ENCODE measurements around the gene WBP11. TPM values are rescaled to one million over a fixed set of nuclear protein-coding genes. Genes with fewer than 3 reads are reported as not detected.

Gene WBP11
- total RNA-seq, 2 experiments from 2014 or later: 169 to 188 TPM

GRCh38 chr12:14777271-14777670, 26.0 kb downstream of the WBP11 start:
- DNase-seq: no peak
- no peak overlapping the region for H3K27ac Mint-ChIP-seq
- no peaks in the 10 kb centered on the region for H3K9me3 Mint-ChIP-seq
- H3K4me1 Mint-ChIP-seq (ENCODE audit: low read depth): peaks cover 46% of the 10 kb centered on the region
- H3K36me3 ChIP-seq (ENCODE audit: insufficient read depth, low read length): no peaks in the 10 kb centered on the region
- no peak for TF ChIP-seq CTCF (IDR thresholded peaks at IDR 0.05)
- POLR2A ChIA-PET: interaction anchor here (0.7 to 1.2 kb wide), 3 partner anchors 10 to 26 kb away, joined by 3 to 5 read pairs (median 3); partner anchors contain the start of genes C12orf60 and WBP11
- H3K9me3 ChIP-seq (ENCODE audit: control insufficient read depth in 1 of 2, insufficient read depth in 1 of 2, low read length in 2 of 2): no peaks in the 10 kb centered on the region
- no peak overlapping the region for H3K4me3 ChIP-seq (ENCODE audit: low read length)
- no peaks in the 10 kb centered on the region for H3K27me3 ChIP-seq (ENCODE audit: control insufficient read depth in 1 of 2, insufficient read depth in 2 of 2, low read length in 2 of 2)
- peaks cover 26% of the 10 kb centered on the region for H3K4me1 ChIP-seq (ENCODE audit: insufficient read depth, low read length)
- intact Hi-C loops (cut with DNase I, micrococcal nuclease): loop anchor here (2.0 to 10.0 kb wide), 7 partner anchors 26 to 372 kb away; partner anchors contain the start of genes C12orf60 (in 1 of the 2), MGP (in 1 of the 2) and WBP11 (in 1 of the 2)
- H3K36me3 Mint-ChIP-seq (ENCODE audit: low read depth): peaks cover 13% of the 10 kb centered on the region
- CTCF ChIA-PET: interaction anchor here (1.1 kb wide), 1 partner anchor 219 kb away, joined by 4 read pairs; no protein-coding TSS in a partner anchor
- no peak overlapping the region for H3K4me3 Mint-ChIP-seq
- no peak for ATAC-seq (ENCODE audit: poor library complexity)
- no peak overlapping the region for H3K27ac ChIP-seq (ENCODE audit: low read depth in 1 of 2, low read length in 2 of 2)
- no peaks in the 10 kb centered on the region for H3K27me3 Mint-ChIP-seq

GRCh38 chr12:14776236-14776961, 26.9 kb downstream of the WBP11 start:
- H3K27me3 Mint-ChIP-seq: no peaks in the 10 kb centered on the region
- ChIA-PET POLR2A (interaction anchor here (1.2 kb wide), 2 partner anchors 13 to 27 kb away, joined by 3 to 5 read pairs; partner anchors contain the start of genes C12orf60 and WBP11), CTCF (interaction anchor here (1.1 to 2.0 kb wide), 3 partner anchors 8 to 220 kb away, joined by 3 to 8 read pairs (median 4); partner anchors contain the start of genes C12orf60 and WBP11)
- H3K36me3 Mint-ChIP-seq (ENCODE audit: low read depth): peaks cover 17% of the 10 kb centered on the region
- H3K4me3 ChIP-seq (ENCODE audit: low read length): no peak overlapping the region
- no peaks in the 10 kb centered on the region for H3K9me3 ChIP-seq (ENCODE audit: control insufficient read depth in 1 of 2, insufficient read depth in 1 of 2, low read length in 2 of 2)
- no peaks in the 10 kb centered on the region for H3K36me3 ChIP-seq (ENCODE audit: insufficient read depth, low read length)
- intact Hi-C loops (cut with DNase I, micrococcal nuclease): loop anchor here (2.0 to 10.0 kb wide), 7 partner anchors 26 to 372 kb away; partner anchors contain the start of genes C12orf60 (in 1 of the 2), MGP (in 1 of the 2) and WBP11 (in 1 of the 2)
- DNase-seq (peak in 3 of 14 experiments; percentile 17 to 32 (median 28)), ATAC-seq (ENCODE audit: poor library complexity) (no peak)
- TF ChIP-seq CTCF (IDR thresholded peaks at IDR 0.05): peak; percentile 34
- H3K4me1 ChIP-seq (ENCODE audit: insufficient read depth, low read length): peaks cover 28% of the 10 kb centered on the region
- H3K4me3 Mint-ChIP-seq: peak overlapping the region; percentile 97
- H3K9me3 Mint-ChIP-seq: no peaks in the 10 kb centered on the region
- no peaks in the 10 kb centered on the region for H3K27me3 ChIP-seq (ENCODE audit: control insufficient read depth in 1 of 2, insufficient read depth in 2 of 2, low read length in 2 of 2)
- H3K27ac Mint-ChIP-seq: peak overlapping the region; percentile 100
- no peak overlapping the region for H3K27ac ChIP-seq (ENCODE audit: low read depth in 1 of 2, low read length in 2 of 2)
- H3K4me1 Mint-ChIP-seq (ENCODE audit: low read depth): peaks cover 54% of the 10 kb centered on the region

GRCh38 chr12:14775636-14775980, 27.7 kb downstream of the WBP11 start:
- ChIA-PET CTCF (interaction anchor here (1.0 to 2.0 kb wide), 4 partner anchors 8 to 27 kb away, joined by 3 to 8 read pairs (median 3); partner anchors contain the start of genes C12orf60 and WBP11), POLR2A (interaction anchor here (0.6 to 7.6 kb wide), 9 partner anchors 7 to 520 kb away, joined by 3 to 375 read pairs (median 8); partner anchors contain the start of genes ARHGDIB, ATF7IP, C12orf60 and WBP11)
- intact Hi-C loops (cut with DNase I, micrococcal nuclease): loop anchor here (5.0 to 10.0 kb wide), 6 partner anchors 53 to 371 kb away; partner anchors contain the start of gene MGP (in 1 of the 2)
- H3K4me3 Mint-ChIP-seq: peak overlapping the region; percentile 97
- H3K9me3 Mint-ChIP-seq: no peaks in the 10 kb centered on the region
- H3K4me1 Mint-ChIP-seq (ENCODE audit: low read depth): peaks cover 61% of the 10 kb centered on the region
- Histone ChIP-seq H3K27me3 (ENCODE audit: control insufficient read depth in 1 of 2, insufficient read depth in 2 of 2, low read length in 2 of 2) (no peaks in the 10 kb centered on the region), H3K4me3 (ENCODE audit: low read length) (peak overlapping the region; percentile 83), H3K4me1 (ENCODE audit: insufficient read depth, low read length) (peaks cover 28% of the 10 kb centered on the region), H3K9me3 (ENCODE audit: control insufficient read depth in 1 of 2, insufficient read depth in 1 of 2, low read length in 2 of 2) (no peaks in the 10 kb centered on the region), H3K27ac (ENCODE audit: low read depth in 1 of 2, low read length in 2 of 2) (peak overlapping the region; percentile 61 to 79), H3K36me3 (ENCODE audit: insufficient read depth, low read length) (no peaks in the 10 kb centered on the region)
- no peak for ATAC-seq (ENCODE audit: poor library complexity)
- peak overlapping the region; percentile 100 for H3K27ac Mint-ChIP-seq
- no peak for DNase-seq
- H3K27me3 Mint-ChIP-seq: no peaks in the 10 kb centered on the region
- no peak for TF ChIP-seq CTCF (IDR thresholded peaks at IDR 0.05)
- peaks cover 24% of the 10 kb centered on the region for H3K36me3 Mint-ChIP-seq (ENCODE audit: low read depth)

Data from CD4-positive, alpha-beta T cell (primary cell).